Hepatocyte (in vitro differentiated cells): Measurements from ENCODE around the gene EVL.
"Not testable (repeated sequence)": the region's sequence is repeated elsewhere in the genome, so short reads cannot be mapped to it uniquely, and the experiment has no call there.

Experiments used
- EZH2 ChIP-seq: fragments of 200-600 bp; sonication (generic); IDR thresholded peaks from 2 replicates; pipeline ENCODE4 v1.6.1; 2016; ENCODE audit warnings: antibody characterized with exemption, mild to moderate bottlenecking, borderline replicate concordance
- TF ChIP-seq, protein P1 (sequence below): fragments of 200-600 bp; sonication (generic); IDR thresholded peaks from 2 replicates; pipeline ENCODE4 v1.5.1; 2016; ENCODE audit warnings: antibody characterized with exemption, mild to moderate bottlenecking; ENCODE audit not compliant: poor library complexity

DNA sequence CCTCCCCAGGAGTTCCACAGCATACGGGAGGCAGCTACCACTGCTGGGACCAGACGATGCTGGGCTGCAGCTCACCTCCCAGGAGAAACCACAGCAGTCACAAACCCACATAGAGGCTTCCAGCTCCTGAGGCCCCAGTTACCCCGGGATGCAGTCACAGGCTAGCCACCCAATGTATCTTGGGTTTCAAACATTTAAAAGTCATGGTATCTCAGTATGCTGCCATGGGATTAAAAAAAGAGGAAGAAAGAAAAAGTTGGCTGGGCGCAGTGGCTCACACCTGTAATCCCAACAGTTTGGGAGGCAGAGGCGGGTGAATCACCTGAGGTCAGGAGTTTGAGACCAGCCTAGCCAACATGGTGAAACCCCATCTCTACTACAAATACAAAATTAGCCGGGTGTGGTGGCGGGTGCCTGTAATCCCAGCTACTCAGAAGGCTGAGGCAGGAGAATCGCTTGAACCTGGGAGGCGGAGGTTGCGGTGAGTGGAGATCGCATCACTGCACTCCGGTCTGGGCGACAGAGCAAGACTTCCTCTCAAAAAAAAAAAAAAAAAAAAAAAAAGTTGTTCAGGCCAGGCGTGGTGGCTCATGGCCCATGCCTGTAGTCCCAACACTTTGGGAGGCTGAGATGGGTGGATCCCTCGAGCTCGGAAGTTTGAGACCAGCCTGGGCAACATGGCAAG is 92.5 kb downstream of the EVL start:
- TF ChIP-seq, protein P1, sequence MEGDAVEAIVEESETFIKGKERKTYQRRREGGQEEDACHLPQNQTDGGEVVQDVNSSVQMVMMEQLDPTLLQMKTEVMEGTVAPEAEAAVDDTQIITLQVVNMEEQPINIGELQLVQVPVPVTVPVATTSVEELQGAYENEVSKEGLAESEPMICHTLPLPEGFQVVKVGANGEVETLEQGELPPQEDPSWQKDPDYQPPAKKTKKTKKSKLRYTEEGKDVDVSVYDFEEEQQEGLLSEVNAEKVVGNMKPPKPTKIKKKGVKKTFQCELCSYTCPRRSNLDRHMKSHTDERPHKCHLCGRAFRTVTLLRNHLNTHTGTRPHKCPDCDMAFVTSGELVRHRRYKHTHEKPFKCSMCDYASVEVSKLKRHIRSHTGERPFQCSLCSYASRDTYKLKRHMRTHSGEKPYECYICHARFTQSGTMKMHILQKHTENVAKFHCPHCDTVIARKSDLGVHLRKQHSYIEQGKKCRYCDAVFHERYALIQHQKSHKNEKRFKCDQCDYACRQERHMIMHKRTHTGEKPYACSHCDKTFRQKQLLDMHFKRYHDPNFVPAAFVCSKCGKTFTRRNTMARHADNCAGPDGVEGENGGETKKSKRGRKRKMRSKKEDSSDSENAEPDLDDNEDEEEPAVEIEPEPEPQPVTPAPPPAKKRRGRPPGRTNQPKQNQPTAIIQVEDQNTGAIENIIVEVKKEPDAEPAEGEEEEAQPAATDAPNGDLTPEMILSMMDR = not testable (repeated sequence)
- not testable (repeated sequence) for TF ChIP-seq EZH2
